Activated T-cell treated with anti-CD3 and anti-CD28 coated beads for 4 hours (primary cell): Measurements from ENCODE around the gene EDA.

Experiments
- DNase-seq: peaks from one replicate; pipeline ENCODE4 v3.0.0-alpha.2; 2020

EDA gene

DNA sequence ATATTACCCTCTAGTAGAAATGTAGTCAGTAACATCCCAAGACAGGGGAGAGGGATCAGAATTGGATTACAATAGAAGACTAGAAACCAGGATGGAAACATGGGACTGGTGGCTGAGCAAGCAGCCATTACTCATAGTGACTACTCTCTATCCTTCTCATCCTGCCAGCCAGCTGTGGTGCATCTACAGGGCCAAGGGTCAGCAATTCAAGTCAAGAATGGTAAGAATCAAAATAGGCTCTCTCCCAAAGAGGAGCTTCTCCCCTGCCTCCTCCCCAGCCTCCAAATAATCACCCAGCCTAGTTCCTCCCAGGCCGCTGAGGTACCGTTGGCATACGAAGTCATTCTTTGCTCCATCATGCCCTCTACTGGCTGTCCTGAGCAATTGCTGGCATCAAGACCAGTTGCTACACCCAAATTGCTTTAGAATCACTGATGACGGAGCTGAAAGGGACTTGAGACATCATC is 414.4 kb downstream of the EDA start:
- no peak for DNase-seq

DNA sequence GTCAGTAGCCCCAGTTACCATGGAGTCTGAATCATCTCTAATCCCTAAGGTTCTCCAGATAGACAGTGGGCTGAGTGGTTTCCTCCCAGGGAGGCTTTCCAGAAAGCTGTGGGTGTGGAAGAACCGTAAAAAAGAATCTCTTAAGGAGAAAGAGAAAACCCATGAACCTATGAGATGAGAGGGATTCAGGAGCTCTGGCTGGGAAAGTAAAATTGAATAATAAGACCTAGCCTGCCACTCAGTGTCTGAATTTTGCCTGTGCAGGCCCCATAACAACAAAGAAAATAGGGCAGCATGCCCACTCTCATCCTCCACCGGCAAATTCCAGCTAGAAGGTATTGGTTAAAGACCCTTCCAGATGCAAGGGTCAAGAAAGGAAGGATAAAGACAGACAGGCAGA is 416.9 kb downstream of the EDA start:
- DNase-seq, result no peak

DNA sequence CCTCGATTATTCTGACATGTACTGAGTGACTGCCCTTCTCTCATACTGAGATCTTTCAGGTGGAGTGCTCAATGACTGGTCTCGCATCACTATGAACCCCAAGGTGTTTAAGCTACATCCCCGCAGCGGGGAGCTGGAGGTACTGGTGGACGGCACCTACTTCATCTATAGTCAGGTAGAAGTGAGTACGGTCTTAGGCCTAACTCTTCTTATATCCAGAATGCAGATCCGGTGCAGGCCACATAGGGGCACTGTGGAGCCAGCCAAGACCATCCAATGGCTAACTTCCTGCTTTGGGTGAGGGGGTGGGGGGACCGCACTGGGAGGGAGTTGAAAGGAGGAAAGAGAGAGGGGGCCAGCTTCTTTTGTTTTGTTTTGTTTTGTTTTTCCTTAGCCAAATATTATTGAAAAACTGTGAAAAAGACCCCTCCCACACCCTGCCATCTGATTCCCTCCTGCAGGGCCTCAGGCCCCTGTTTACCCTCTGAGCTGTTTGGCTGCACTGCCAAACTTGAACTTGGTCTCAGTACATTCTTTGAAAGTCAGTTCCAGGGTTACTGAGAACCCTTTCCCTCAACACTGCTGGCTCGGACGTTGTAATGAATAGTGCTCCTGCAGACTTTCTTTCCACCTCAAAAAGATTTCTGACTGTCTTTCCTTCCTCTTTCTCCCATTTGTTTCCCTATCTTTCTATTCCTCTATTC is 417.6 kb downstream of the EDA start:
- no peak for DNase-seq

DNA sequence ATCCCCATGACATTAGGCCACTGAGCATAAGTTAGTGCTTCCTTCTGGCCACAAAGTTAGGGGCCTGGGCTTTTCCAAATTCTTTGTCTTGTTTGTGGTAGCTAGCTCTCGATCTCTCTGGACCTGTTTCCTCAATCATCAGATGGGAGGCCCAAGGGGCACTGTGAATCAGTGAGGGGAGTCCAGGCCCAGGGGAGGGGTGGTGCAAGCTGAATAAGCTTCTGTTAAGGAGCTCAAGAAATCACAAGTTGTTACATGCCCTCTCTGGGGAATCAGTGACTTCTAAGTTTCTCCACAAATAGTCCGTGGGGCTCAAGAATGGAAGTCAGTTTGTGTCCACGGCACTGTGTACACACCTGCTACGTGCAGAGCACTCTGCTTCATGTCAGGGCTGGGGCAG is 418.7 kb downstream of the EDA start:
- DNase-seq, result no peak

DNA sequence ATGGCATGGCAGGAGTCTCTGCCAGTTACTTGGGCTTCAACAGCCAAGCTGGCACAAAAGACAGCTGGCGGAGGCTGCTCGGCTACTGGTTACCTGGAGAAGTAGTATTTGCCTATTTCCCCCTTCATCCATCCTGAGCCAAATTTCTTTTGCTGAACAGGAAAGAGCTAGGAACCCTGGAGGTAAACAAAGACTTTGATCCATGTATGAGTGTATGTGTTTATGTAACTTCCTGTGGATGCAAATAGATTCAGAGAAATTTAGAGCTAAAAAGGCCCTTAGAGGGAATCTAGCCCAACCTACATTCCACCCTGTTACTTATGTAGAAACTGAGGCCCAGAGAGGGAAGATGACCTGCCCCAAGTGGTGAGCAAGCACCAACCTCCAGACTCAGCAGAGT is 422.6 kb downstream of the EDA start:
- DNase-seq, result no peak

DNA sequence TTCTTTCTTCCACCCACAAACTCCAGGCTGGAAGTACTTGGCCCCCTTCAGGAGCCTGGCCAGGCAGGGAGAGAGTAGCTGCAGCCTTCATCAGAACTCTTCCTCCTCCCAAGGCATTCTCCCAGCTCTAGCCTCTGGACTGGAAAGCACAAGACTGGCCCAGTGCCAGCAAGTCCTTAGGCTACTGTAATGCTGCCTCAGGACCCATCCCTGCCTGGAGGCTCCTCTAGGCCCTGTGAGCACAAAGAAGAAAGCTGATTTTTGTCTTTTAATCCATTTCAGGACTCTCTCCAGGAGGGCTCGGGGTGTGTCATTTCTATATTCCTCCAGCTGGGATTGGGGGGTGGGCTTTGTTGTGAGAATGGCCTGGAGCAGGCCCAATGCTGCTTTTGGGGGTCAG is 423.0 kb downstream of the EDA start:
- DNase-seq, result no peak

DNA sequence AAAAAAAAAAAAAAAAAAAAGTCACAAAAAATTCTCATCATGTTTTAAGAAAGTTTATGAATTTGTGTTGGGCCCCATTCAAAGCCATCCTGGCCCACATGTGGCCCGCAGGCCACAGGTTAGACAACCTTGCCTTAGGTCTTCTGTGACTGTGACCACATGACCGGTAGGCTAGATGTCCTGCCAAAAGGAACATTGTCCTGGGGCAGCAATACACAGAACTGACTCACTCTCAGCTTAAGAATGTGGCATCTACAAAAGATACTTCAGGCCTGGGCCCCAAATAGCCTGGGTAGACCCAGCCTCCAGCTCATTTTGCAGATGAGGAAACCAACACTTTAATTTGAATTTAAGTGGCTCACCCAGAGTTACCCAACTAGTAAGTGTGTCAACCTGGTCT is 423.8 kb downstream of the EDA start:
- DNase-seq, result no peak

DNA sequence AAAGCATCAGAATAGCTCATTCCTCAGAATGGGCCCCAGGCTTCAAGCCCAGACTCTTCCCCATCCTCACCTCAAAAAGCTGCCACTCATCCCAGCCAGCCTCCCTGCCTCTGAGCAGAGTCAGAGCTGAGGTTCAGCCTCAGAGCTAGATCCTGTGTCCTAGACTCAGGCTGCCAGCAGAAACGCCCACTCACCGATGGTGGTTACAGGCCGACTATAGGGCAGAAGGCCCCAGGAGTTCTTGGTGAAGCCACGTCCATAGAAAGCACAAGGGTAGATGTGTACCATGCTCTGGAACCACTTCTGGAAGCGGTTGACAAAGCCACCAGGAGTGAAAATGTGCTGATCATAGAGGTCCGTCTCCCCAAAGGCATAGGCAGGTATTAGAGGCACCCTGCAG is 426.1 kb downstream of the EDA start:
- DNase-seq, result no peak

DNA sequence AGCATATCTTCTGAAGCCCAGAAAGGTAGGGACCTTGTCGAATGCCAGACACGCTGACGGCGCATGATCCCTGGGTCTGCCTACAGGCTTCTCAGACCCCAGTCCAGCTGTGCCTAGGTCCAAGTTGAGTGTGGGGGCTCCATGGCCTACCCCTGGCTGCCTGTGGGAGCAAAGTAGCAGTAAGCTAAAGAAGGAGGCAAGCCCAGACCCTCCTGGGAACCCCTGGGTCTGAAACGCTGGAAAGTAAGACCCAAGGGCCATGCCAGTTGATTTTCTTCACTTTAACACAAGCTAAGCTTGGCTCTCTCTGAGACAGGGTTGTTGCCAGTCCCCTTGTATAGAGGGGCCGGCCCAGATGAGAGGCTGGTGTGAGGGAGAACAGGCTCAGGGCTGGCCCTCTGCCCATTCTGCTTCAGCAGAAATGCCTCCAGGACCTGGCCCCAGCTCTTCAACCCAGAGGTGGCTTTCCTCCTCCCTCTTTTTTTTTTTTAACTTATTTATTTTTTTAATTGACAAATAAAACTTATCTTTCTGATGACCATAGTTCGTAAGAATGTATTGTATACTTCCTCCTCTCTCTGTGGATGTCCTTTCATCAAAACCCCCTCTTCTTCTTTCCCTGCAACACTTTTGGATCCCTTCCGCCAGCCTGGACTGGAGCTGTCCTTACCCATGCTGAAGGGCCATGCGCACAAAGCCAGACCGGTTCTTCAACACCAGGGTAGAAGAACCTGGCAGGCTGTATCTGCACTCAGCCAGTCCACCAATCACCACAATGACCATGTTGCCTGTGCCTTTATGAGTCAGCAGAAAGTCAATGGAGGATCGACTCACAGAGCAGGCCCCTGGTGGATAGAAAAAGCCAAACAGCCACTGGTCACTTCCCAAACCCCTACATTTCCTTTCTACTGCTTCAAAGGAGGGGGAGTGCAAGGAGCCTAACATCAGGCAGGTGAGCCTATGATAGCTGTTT is 426.8 kb downstream of the EDA start:
- no peak for DNase-seq

DNA sequence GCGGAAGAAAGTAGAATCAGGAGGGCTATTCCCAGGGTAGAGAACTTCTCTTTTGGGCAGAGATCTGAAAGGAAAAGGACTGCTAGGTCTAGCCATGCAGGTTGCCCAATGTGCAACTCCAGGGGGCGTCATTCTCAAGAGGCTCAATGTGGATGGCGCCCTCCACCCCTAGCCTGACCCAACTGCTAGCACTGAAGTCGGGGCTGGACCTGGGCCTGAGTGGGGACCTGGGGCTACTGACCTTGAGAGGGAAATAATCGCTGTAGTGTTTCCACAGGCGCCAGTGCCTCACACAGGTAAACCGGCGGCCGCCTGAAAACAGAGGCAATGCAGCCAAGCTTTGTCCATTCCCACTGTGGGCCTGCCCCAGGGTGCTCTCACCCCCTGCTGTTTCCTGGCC is 427.8 kb downstream of the EDA start:
- no peak for DNase-seq

DNA sequence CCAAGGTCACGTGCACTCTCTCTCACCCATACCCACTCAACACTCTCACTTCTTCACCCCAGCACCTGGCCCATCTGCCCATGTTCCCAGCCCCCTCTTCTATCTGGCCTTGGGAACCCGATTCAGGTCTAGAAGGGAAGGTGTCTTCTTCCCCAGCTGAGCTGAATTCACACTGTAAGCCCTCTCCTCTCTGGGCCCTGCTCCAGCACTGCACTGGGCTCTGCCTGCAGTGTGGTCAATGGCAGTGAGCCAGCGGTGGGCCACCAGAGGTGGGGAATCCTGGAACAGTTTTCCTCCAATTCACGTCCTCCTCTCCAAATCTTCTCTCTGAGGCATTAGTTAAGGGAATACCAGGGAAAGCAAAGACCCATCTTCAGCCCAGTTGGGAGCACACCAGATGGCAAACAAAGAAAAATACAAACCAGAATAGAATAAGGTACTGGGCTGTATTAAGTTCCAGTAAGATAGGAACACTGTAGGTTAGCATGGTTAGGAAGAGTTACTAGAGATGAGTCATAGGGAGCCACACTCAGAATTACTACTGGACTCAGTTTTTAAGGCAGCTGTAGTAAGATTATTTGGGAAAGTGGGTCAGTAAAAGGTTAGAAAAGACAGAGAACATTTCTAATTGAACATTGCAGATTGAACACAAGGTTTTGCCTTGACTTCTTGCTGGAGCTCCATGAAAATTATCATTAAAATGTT is 428.8 kb downstream of the EDA start:
- DNase-seq, result no peak

DNA sequence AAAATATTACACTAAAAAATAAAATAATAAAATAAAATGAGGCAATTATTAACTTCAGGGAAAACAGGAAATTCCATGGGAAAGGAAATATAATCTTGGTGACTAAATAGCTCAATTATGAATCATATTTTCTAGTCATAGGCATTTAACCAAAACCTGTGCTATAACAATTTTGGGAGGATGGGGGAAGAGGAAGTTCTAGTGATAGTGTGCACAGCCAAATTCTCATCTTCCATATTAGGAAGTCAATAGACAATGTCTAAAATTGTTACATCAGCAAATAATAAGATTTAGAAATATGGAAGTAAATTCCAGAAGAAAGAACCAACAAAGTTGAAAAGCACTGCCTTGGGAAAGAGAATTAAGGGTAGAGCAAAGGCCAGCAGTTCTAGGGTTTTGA is 431.1 kb downstream of the EDA start:
- DNase-seq, result no peak

DNA sequence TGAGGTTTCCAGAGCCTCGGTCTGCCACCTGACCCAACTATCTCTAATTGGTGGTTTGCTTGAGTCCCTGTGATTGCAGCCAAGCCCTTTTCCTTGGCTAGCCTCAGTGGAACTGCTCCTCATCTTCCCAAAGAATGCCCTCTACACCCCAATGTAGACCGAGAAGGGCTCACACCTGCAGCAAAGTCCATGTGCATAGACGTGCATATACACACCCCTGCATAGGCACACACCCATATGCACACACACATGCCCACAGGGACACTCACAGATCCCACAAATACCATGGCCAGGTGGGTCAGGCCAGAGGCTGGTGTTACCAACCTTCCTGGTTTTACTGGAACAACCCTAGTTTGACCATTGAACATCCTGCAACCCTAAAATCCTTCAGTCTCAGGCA is 433.5 kb downstream of the EDA start:
- DNase-seq, result no peak

DNA sequence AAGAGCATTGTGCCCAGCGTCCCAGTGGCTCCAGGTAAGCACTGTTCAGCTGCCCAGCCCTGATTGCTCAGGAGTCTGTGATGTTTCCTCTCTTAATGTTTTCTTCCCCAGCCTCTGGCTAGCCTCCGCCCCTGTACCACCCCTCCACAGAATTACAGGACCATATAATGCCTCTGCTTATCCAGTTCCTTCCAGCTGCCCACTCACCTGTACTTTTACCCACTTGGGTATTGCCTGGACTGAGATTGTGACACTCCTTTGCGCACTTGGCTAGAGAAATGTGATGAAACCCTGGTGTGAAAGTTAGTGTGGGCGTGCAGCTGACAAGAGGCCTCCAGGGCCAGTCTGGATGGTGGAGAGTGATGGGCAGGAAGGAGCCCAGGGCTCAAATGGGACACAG is 434.0 kb downstream of the EDA start, which contains the start of gene AWAT2:
Gene AWAT2, minus strand, starts transcription at position 14 of the 400 bp plus-strand sequence. Its CDS starts 6 bp downstream, at position 8.
- no peak for DNase-seq

DNA sequence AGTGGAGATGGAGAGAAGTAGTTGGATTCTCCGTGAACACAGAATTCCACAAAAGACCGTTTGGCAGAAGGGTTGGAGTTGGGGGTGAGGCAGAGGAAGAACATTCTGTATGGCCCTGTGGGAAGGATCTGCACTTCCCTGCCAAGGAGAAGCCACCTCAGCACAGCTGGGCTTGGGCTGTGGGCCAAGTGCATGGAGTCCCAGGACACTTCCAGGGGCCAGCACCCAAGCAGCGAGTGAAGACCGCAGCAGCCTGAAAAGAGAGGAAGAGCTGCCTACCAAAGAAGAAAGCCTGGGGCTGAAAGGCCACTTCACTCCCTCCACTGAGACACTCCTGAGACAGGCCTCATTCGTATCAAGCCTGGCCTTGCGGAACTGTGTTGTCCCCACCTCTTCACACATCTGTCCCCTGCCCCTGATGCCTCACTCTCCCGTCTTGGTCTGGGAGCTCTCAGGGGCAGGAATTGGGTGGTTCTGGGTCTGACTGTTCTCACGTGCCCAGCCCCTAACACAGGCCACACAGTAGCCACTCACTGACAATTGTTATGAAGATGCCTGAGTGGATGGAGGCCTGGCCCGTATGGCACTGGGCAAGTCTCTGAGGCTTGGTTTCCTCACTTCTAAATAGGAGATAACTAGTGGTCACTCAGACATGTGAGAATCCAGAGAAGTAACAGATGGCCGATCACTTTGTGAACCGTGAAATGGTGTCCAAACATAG is 437.1 kb downstream of the EDA start:
- no peak for DNase-seq

DNA sequence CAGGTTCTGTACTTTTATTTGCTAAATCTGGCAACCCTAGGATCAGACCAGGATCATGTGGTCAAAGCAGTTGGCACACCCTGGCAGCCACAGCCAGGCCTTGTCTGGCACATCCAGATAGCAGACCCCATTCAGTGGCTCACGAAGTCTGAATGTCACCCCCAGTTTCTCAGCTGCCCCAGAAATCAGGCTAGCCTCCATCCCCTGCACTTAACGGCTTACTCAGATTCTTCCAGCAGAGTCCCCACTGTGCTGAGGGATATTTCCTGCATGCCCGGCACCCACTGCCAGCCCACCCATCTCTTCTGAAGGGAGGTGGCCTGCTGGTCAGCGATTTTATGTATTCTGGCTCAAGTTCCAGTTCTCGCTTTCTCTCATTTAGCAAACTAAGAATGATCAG is 438.5 kb downstream of the EDA start:
- DNase-seq, result no peak

DNA sequence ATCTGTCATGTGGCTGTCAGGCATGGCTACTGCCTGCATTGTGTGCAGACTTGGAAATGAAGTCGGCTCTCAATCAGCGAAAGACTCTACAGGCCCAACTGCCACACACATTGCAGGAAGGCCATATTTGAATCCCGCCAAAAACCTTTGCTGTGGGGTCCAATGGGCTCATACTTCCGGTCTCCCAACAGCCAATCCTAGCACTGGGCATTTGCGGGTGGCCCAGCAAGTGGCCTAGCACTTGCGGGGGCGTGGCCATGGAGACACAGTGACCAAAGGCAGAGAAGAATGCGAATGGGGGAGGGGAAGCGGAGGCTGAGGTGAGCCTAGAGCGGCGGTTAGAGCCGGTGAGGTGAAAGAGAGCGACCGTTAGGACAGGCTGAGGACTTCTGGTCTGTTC is 446.2 kb downstream of the EDA start, which contains the start of gene OTUD6A:
Gene OTUD6A, plus strand, starts transcription at position 382 of the 400 bp plus-strand sequence. CDS start 68 bp downstream, outside the sequence.
- no peak for DNase-seq

DNA sequence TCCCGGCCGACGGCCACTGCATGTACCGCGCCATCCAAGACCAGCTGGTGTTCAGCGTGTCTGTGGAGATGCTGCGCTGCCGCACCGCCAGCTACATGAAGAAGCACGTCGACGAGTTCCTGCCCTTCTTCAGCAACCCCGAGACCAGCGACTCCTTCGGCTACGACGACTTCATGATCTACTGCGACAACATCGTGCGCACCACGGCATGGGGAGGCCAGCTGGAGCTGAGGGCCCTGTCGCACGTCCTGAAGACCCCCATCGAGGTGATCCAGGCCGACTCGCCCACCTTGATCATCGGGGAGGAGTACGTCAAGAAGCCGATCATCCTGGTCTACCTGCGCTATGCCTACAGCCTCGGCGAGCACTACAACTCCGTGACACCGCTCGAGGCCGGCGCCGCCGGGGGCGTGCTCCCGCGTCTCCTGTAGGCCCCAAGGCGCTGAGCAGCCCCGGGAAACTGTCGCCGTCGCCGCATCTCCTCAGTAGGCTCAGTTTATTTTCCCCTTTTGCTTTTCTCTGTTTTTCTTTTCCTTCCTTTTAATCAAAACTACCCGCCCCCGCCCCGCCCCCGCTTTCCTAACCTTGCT is 447.1 kb downstream of the EDA start:
- DNase-seq, result no peak

DNA sequence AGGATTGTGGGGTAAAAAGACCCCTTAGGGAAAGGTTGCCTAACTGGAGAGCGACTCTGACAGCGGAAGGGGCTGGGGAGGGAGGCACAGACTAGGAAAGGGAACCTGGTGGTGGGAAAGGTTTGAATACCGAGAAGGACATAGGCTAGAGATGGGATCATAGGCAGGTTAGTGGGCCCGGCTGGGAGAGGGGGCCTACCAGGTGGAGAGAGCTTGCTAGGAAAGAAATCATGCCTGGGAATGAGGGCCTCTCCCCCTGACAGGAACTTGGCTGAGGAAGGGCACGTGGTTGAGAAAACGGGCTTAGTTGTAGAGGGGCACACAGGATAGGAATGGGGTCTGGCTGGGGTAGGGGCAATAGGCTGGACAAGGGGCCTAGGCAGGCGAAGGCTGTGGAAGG is 450.7 kb downstream of the EDA start:
- DNase-seq, result no peak

DNA sequence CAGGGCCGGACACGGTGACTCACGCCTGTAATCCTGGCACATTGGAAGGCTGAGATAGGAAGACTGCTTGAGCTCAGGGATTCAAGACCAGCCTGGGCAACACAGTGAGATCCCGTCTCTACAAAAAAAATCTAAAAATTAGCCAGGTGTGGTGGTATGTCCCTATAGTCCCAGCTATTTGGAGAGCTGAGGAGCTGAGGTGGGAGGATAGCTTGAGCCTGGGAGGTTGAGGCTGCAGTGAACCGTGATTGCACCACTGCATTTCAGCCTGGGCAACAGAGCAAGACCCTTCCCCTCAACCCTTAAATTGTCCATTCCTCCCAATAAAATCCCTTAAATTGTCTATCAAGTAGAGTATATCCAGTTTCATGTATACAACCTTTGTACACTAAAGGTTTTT is 463.4 kb downstream of the EDA start:
- DNase-seq, result no peak

DNA sequence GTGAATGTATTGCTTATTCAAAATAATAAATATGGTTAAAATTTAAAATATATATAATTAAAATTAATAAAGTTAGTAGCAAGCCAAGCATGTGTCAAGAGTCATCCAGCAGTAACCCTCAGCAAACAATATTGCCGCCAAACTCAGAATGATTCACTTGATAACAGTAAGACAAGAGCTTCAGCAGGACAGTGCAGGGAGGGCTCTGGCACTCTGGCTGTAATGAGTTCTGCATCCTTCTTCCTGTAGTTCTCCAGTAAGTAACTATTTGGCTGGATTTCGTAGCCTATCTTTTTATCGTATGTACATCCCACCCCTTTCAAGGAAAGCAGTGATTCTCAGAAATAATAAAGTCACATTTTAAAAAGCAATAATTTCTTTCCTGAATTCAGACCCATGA is 464.0 kb downstream of the EDA start:
- no peak for DNase-seq

DNA sequence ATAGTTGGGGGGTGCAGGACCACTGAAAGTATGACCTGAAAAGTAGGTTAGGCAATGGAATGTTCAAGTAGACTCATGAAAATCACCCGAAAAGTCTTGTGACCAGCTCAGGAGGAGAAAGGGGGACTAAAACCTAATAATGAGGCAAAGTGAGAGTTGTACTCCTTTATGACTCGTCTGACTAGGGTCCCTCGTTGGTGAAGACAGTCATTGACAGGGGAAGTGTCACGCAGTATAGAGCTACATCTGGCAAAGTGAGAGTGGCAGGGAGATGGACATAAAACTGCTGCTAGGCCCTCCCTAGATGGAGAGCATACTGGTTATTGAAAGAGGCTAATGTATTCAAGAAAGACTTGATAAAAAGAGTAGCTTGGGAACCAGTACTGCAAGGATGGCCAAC is 466.8 kb downstream of the EDA start:
- no peak for DNase-seq
